Stimulated activated naive CD4-positive, alpha-beta T cell treated with Interleukin-2 at 50 U/mL for 16 hours (primary cell): Measurements from ENCODE around the gene ZNF839.
A peak's percentile ranks its signal among the peaks of the same experiment; 100 is the strongest.
"Not testable (repeated sequence)": the region's sequence is repeated elsewhere in the genome, so short reads cannot be mapped to it uniquely, and the experiment has no call there.

Experiments
- DNase-seq: peaks from one replicate; lab custom pipeline; 2025; lab: John Stamatoyannopoulos, UW

Gene ZNF839

GRCh38 chr14:102319351-102320032, at the start of gene ZNF839:
TSS of gene ZNF839 (plus strand) at chr14:102319746. CDS start at chr14:102319766, 20 bp downstream.
- DNase-seq: peak; percentile 94

- DNase-seq: no peak
Measured at GRCh38 chr14:102272392-102272791, 47.2 kb upstream of the ZNF839 start.

- DNase-seq: no peak
Measured at GRCh38 chr14:102275866-102276265, 43.7 kb upstream of the ZNF839 start.

- no peak for DNase-seq
Measured at GRCh38 chr14:102277874-102278630, 41.5 kb upstream of the ZNF839 start.

GRCh38 chr14:102278631-102278935, 41.0 kb upstream of the ZNF839 start:
- no peak for DNase-seq

- no peak for DNase-seq
Measured at GRCh38 chr14:102279282-102279681, 40.3 kb upstream of the ZNF839 start.

- DNase-seq: no peak
Measured at GRCh38 chr14:102279688-102280348, 39.7 kb upstream of the ZNF839 start.

- DNase-seq: no peak
Measured at GRCh38 chr14:102280376-102280962, 39.1 kb upstream of the ZNF839 start.

GRCh38 chr14:102282751-102283465, 36.6 kb upstream of the ZNF839 start:
- no peak for DNase-seq

- DNase-seq: no peak
Measured at GRCh38 chr14:102283631-102284129, 35.9 kb upstream of the ZNF839 start.

- no peak for DNase-seq
Measured at GRCh38 chr14:102285106-102285505, 34.4 kb upstream of the ZNF839 start.

GRCh38 chr14:102288139-102288538, 31.4 kb upstream of the ZNF839 start:
- DNase-seq: no peak

GRCh38 chr14:102292441-102292840, 27.1 kb upstream of the ZNF839 start:
- DNase-seq: no peak

- no peak for DNase-seq
Measured at GRCh38 chr14:102293781-102294180, 25.8 kb upstream of the ZNF839 start.

- no peak for DNase-seq
Measured at GRCh38 chr14:102295270-102295669, 24.3 kb upstream of the ZNF839 start.

- DNase-seq: no peak
Measured at GRCh38 chr14:102297436-102298170, 21.9 kb upstream of the ZNF839 start.

- DNase-seq: not testable (repeated sequence)
Measured at GRCh38 chr14:102298303-102299070, 21.1 kb upstream of the ZNF839 start.

GRCh38 chr14:102303664-102304063, 15.9 kb upstream of the ZNF839 start:
- DNase-seq: no peak

- peak; percentile 90 for DNase-seq
Measured at GRCh38 chr14:102304611-102305506, 14.7 kb upstream of the ZNF839 start, which contains the start of gene MOK. TSS of gene MOK (minus strand) at chr14:102305164. CDS start at chr14:102304968, 196 bp downstream.
